Gastroesophageal sphincter (tissue), 4 donors: ENCODE measurements around the gene CAPG. TPM values are rescaled to one million over a fixed set of nuclear protein-coding genes. Genes with fewer than 3 reads are reported as not detected.

Experiments used
- ATAC-seq: fragments of 150-250 bp; one replicate; pipeline ENCODE4 v1.9.1; 2016; ENCODE audit warnings: mild to moderate bottlenecking, moderate library complexity
- H3K27ac ChIP-seq, 4 donors: fragments of 200-600 bp; sonication (generic) in 3 of 4; 1 replicate in 3 of 4; 2 replicates in 1 of 4; pipeline ENCODE4 v1.5.1; 2016 to 2019
- H3K27me3 ChIP-seq: fragments of 200-600 bp; sonication (generic); one replicate; pipeline ENCODE4 v1.5.1; 2019
- H3K36me3 ChIP-seq, 2 donors: fragments of 200-600 bp; sonication (generic); one replicate each; pipeline ENCODE4 v1.5.1; 2019; ENCODE audit warnings: control low read depth in 1 of 2
- H3K4me1 ChIP-seq, 3 donors: fragments of 200-600 bp; sonication (generic); 1 replicate in 2 of 3; 2 replicates in 1 of 3; pipeline ENCODE4 v1.5.1; 2016 to 2019; ENCODE audit warnings: control low read depth in 2 of 3
- H3K4me3 ChIP-seq, 2 donors: fragments of 200-600 bp; sonication (generic); one replicate each; pipeline ENCODE4 v1.5.1; 2019; ENCODE audit warnings: mild to moderate bottlenecking in 1 of 2, moderate library complexity in 1 of 2
- H3K9me3 ChIP-seq, 3 donors: fragments of 200-600 bp; sonication (generic); one replicate each; pipeline ENCODE4 v1.5.1; 2017 to 2019; ENCODE audit warnings: control low read depth in 2 of 3
- EP300 ChIP-seq: sonication (generic); formaldehyde crosslinking; IDR thresholded peaks from one replicate; pipeline ENCODE4 v1.6.1; 2017; ENCODE audit warnings: antibody characterized with exemption, mild to moderate bottlenecking
- POLR2A ChIP-seq, 2 donors: fragments of 450-650 bp; IDR thresholded peaks; one replicate each; pipeline ENCODE4 v1.6.1; 2017; ENCODE audit warnings: antibody characterized with exemption in 2 of 2, mild to moderate bottlenecking in 2 of 2, moderate library complexity in 1 of 2
- POLR2AphosphoS5 ChIP-seq: sonication (generic); formaldehyde crosslinking; IDR thresholded peaks from one replicate; pipeline ENCODE4 v1.6.1; 2017; ENCODE audit warnings: antibody characterized with exemption
- WGBS, 2 donors: methylation state at CpG; one replicate each; pipeline ENCODE4 v1.1.5; 2018; ENCODE audit warnings: low coverage in 1 of 2; 5-methylcytosine and 5-hydroxymethylcytosine counted together
- total RNA-seq, 4 donors: library from RNA; depleted of rRNA; stranded (reverse); fragments of >200 nt; gene quantifications; one replicate each; pipeline ENCODE4 v1.1.0, GENCODE V29; 2016
- TF ChIP-seq, protein P1 (sequence below), 4 experiments: fragments of 200-600 bp in 2 of 4; fragments of 450-650 bp in 2 of 4; sonication (generic) in 1 of 4; IDR thresholded peaks; one replicate each; pipeline ENCODE4 v1.5.1; 2017 to 2019; ENCODE audit warnings: antibody characterized with exemption in 4 of 4, mild to moderate bottlenecking in 2 of 4, moderate library complexity in 2 of 4

The CAPG gene
- total RNA-seq, 4 donors from 2014 or later: 42.2 to 69.2 (median 60.2) TPM

DNA sequence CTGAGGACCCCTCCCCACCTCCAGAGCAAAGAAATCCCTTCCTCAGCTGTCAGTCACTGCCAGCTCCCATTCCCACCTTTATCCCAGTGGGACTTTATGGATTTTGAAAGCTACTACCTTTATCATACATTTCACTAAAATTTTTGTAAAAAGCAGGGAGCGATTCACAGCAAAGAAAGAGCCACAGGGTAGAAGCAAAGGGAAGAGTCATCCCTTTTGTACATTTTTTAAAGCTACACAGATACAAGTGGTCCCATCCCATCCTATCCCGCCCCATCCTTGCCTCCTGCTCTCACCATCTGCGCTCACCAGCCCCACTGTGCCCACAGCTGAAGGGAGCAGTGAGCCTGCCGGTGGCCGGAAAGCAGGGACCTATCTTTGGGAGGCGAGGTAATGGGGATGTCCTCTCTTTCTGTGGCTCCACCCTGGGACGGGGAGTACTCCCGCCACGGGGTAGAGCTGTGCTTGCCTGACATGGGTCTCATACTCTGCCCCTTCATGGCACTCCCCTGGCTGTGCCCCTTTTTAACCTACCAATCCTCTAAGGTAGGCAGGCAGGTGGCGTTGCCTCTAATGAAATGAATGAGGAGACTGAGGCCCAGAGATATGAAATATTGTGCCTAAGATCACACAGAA, 21.5 kb upstream of the CAPG start:
- Histone ChIP-seq H3K27me3 (no peaks in the 10 kb centered on the region), H3K4me1 (peaks cover 0 to 46% (median 13%) of the 10 kb centered on the region in 3 donors), H3K4me3 (no peak overlapping the region), H3K9me3 (no peaks in the 10 kb centered on the region), H3K27ac (no peak overlapping the region), H3K36me3 (no peaks in the 10 kb centered on the region)
- TF ChIP-seq, protein P1, sequence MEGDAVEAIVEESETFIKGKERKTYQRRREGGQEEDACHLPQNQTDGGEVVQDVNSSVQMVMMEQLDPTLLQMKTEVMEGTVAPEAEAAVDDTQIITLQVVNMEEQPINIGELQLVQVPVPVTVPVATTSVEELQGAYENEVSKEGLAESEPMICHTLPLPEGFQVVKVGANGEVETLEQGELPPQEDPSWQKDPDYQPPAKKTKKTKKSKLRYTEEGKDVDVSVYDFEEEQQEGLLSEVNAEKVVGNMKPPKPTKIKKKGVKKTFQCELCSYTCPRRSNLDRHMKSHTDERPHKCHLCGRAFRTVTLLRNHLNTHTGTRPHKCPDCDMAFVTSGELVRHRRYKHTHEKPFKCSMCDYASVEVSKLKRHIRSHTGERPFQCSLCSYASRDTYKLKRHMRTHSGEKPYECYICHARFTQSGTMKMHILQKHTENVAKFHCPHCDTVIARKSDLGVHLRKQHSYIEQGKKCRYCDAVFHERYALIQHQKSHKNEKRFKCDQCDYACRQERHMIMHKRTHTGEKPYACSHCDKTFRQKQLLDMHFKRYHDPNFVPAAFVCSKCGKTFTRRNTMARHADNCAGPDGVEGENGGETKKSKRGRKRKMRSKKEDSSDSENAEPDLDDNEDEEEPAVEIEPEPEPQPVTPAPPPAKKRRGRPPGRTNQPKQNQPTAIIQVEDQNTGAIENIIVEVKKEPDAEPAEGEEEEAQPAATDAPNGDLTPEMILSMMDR (IDR thresholded peaks at IDR 0.05): no peak
- TF ChIP-seq POLR2A (IDR thresholded peaks at IDR 0.05) (no peak), EP300 (no peak), POLR2AphosphoS5 (no peak)
- WGBS, 2 donors: 84 to 100% methylated on average over 1 to 5 of the region's 10 CpGs
- ATAC-seq: no peak

DNA sequence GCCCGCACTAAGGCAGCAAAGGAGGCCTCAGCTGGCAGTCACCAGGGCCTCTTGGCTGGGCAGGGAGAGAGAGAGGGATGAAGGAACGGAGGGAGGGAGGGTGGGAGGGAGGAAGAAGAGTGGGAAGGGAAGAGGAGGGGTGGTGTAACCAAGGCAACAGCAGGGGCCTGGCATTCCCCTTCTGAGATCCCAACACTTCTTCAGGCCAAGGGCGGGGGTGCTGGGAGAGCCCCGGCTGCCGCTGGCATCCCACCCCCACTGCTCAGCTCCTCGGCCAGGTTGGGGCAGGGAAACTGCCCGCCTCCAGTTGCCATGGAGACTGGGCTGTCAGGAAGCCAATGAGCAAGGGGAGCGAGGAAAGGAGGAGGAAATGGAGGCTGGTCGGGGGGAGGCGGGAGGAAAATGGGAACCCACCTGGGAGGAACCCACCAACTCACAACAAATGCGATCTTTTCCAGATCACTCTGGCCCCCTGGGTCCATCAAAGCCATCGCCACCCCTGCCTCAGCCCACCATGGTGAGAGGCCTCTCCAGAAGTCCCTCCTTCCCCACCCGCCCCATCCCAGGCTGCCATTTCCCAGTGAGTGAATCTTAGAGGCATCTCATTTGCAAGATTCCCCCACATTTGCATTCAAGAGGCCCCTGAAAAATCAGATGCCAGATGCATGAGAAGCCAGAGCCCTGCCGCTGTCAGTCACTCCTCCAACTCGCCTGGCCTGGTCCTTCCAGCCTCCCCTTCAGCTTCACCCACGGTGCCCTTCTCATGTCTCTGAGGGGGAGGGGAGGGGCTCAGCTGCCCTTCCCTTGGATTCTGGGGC, 20.8 kb upstream of the CAPG start:
- no peaks in the 10 kb centered on the region for H3K27me3 ChIP-seq
- H3K36me3 ChIP-seq: no peaks in the 10 kb centered on the region
- no peak overlapping the region for H3K4me3 ChIP-seq
- H3K4me1 ChIP-seq: peaks cover 0 to 39% (median 10%) of the 10 kb centered on the region in 3 donors
- ATAC-seq: no peak
- 58 to 69% methylated on average over 4 to 9 of the region's 16 CpGs for WGBS, 2 donors
- H3K9me3 ChIP-seq: no peaks in the 10 kb centered on the region
- TF ChIP-seq, protein P1 (IDR thresholded peaks at IDR 0.05): no peak
- no peak for TF ChIP-seq POLR2AphosphoS5
- TF ChIP-seq POLR2A (IDR thresholded peaks at IDR 0.05): no peak
- TF ChIP-seq EP300: no peak
- no peak overlapping the region for H3K27ac ChIP-seq

DNA sequence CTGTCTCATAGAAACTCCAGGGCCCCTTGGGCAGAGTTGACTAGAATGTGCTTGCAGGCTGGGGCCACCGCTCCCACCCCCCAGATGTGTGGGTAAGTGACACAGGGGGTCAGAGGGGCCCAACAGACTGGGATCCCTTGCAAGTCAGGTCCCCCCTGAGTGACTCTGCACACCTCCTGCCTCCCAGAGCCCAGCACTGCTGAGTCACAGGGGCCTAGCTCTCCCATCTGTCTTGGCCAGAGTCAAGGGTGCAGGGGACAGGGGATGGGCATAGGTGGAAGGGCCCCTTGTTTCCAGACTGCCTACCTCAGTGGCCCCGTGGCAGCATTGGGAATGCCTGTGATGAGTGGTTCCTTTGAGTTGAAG, 19.7 kb upstream of the CAPG start:
- Histone ChIP-seq H3K9me3 (no peaks in the 10 kb centered on the region), H3K27me3 (no peaks in the 10 kb centered on the region), H3K4me3 (no peak overlapping the region), H3K36me3 (no peaks in the 10 kb centered on the region), H3K4me1 (peaks cover 0 to 30% (median 10%) of the 10 kb centered on the region in 3 donors), H3K27ac (no peak overlapping the region)
- no peak for ATAC-seq
- no CpG with 5 or more reads among the region's 2 CpGs for WGBS, 2 donors
- TF ChIP-seq, protein P1 (IDR thresholded peaks at IDR 0.05): no peak
- no peak for TF ChIP-seq EP300
- TF ChIP-seq POLR2A (IDR thresholded peaks at IDR 0.05): no peak
- TF ChIP-seq POLR2AphosphoS5: no peak

DNA sequence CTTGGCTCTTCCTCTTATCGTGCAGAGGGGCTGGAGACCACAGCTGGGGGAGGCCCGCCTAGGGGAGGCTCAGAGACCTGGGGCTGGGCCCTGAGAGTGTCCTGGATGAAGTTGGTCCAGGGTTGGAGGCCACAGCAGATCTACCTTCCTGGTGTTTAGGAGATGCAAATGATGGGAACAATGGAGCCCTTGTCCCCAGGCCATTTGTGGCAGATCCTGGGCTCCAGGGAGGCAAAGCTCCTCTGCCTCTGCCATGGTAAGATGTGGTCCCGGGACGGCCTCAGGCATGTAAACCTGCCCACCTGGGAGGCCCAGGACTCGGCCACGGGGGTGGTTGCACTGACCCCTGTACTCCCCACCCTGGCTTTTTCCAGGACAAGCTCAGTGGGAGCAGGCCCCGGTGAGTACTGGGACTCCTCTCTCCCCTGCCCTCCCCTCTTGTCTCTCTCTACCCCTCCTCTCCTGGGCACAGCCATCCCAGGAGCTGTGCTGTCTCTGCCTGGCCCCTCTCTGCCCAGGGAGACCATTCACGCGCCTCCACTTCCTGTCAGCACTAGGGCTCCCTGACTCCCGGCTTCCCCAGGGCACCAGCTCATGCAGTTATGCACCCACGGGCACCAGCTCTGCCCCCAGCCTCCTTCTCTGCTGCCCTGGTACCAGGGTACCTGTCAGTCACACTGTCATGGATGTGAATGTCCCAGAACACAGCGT, 19.2 kb upstream of the CAPG start:
- Histone ChIP-seq H3K27me3 (no peaks in the 10 kb centered on the region), H3K4me3 (no peak overlapping the region), H3K36me3 (no peaks in the 10 kb centered on the region), H3K9me3 (no peaks in the 10 kb centered on the region), H3K4me1 (peaks cover 0 to 25% (median 10%) of the 10 kb centered on the region in 3 donors), H3K27ac (no peak overlapping the region)
- 67 to 90% methylated on average over 4 to 6 of the region's 12 CpGs for WGBS, 2 donors
- TF ChIP-seq POLR2AphosphoS5 (no peak), EP300 (no peak), POLR2A (IDR thresholded peaks at IDR 0.05) (no peak)
- TF ChIP-seq, protein P1 (IDR thresholded peaks at IDR 0.05): no peak
- ATAC-seq: no peak
